Measurements from ENCODE around the gene AP2A2.

- TF ChIP-seq CTCF (IDR thresholded peaks at IDR 0.05) (no peak), POLR2A (IDR thresholded peaks at IDR 0.05) (no peak), EP300 (IDR thresholded peaks at IDR 0.05; ENCODE audit: low read depth) (no peak), POLR2AphosphoS5 (IDR thresholded peaks at IDR 0.05) (peak in 2 of 3 donors; percentile 15 to 24)
Observed at GRCh38 chr11:932435-932834, 6.8 kb downstream of the AP2A2 start.
